Mesenchymal stem cell (in vitro differentiated cells and primary cell): Measurements from ENCODE around the gene CENPW.
A peak's percentile ranks its signal among the peaks of the same experiment; 100 is the strongest.

Experiments used
- DNase-seq: peaks from one replicate; pipeline ENCODE4 v3.0.0-alpha.2; 2013
- H2AFZ ChIP-seq: one replicate; pipeline ENCODE4 v1.6.1; 2013; ENCODE audit warnings: low read depth, mild to moderate bottlenecking, control low read depth, inconsistent platforms, low read length, moderate library complexity
- H2AK5ac ChIP-seq: 2 replicates; pipeline ENCODE4 v1.6.1; 2013; ENCODE audit warnings: low read length, moderate library complexity, mild to moderate bottlenecking, inconsistent platforms; ENCODE audit not compliant: severe bottlenecking
- H2BK120ac ChIP-seq: one replicate; pipeline ENCODE4 v1.6.1; 2013; ENCODE audit warnings: low read depth, mild to moderate bottlenecking, inconsistent platforms, low read length, moderate library complexity
- H2BK12ac ChIP-seq, 2 experiments: one replicate each; pipeline ENCODE4 v1.6.1; 2013; ENCODE audit warnings: inconsistent platforms in 2 of 2, low read length in 2 of 2, mild to moderate bottlenecking in 2 of 2, moderate library complexity in 2 of 2, control low read depth in 1 of 2
- H2BK15ac ChIP-seq: one replicate; pipeline ENCODE4 v1.6.1; 2013; ENCODE audit warnings: mild to moderate bottlenecking, low read depth, inconsistent platforms; ENCODE audit not compliant: poor library complexity, severe bottlenecking
- H2BK5ac ChIP-seq: 2 replicates; pipeline ENCODE4 v1.6.1; 2013; ENCODE audit warnings: low read depth, mild to moderate bottlenecking, low read length, control low read depth, inconsistent platforms; ENCODE audit not compliant: poor library complexity, severe bottlenecking
- H3K14ac ChIP-seq, 2 experiments: one replicate each; pipeline ENCODE4 v1.6.1; 2013; ENCODE audit warnings: inconsistent platforms in 2 of 2, low read length in 2 of 2, control low read depth in 1 of 2, mild to moderate bottlenecking in 1 of 2, moderate library complexity in 1 of 2
- H3K18ac ChIP-seq, 2 experiments: one replicate each; pipeline ENCODE4 v1.6.1; 2013; ENCODE audit warnings: inconsistent platforms in 2 of 2, low read length in 2 of 2, control low read depth in 1 of 2, low read depth in 1 of 2, mild to moderate bottlenecking in 1 of 2
- H3K23ac ChIP-seq, 2 experiments: one replicate each; pipeline ENCODE4 v1.6.1; 2013; ENCODE audit warnings: inconsistent platforms in 2 of 2, low read length in 2 of 2, mild to moderate bottlenecking in 2 of 2, moderate library complexity in 2 of 2, control low read depth in 1 of 2
- H3K27ac ChIP-seq: 2 replicates; pipeline ENCODE4 v1.5.1; 2013; ENCODE audit warnings: mild to moderate bottlenecking, moderate library complexity, low read length, control low read depth, inconsistent platforms; ENCODE audit not compliant: poor library complexity, severe bottlenecking
- H3K27me3 ChIP-seq, 2 experiments: 2 replicates each; pipeline versions ENCODE4 v1.6.1 to v1.7.0; 2013; ENCODE audit warnings: low read length in 2 of 2, mild to moderate bottlenecking in 2 of 2, moderate library complexity in 2 of 2, control low read depth in 1 of 2, inconsistent platforms in 1 of 2; ENCODE audit not compliant: control insufficient read depth in 1 of 2, insufficient read depth in 1 of 2
- H3K36me3 ChIP-seq, 2 experiments: 2 replicates each; pipeline versions ENCODE4 v1.6.1 to v1.7.0; 2013; ENCODE audit warnings: low read length in 2 of 2, control low read depth in 1 of 2, inconsistent platforms in 1 of 2, low read depth in 1 of 2, mild to moderate bottlenecking in 1 of 2; ENCODE audit not compliant: insufficient read depth in 2 of 2, control insufficient read depth in 1 of 2
- H3K4ac ChIP-seq, 2 experiments: one replicate each; pipeline ENCODE4 v1.6.1; 2013; ENCODE audit warnings: inconsistent platforms in 2 of 2, low read length in 2 of 2, mild to moderate bottlenecking in 2 of 2, moderate library complexity in 2 of 2, control low read depth in 1 of 2, low read depth in 1 of 2
- H3K4me1 ChIP-seq: 2 replicates; pipeline ENCODE4 v1.6.1; 2013; ENCODE audit warnings: low read depth, low read length, control low read depth; ENCODE audit not compliant: control insufficient read depth, insufficient read depth
- H3K4me2 ChIP-seq: 2 replicates; pipeline ENCODE4 v1.6.1; 2013; ENCODE audit warnings: low read length, mild to moderate bottlenecking, inconsistent platforms; ENCODE audit not compliant: poor library complexity, severe bottlenecking
- H3K4me3 ChIP-seq, 2 experiments: 2 replicates each; pipeline versions ENCODE4 v1.5.1 to v1.7.0; 2013; ENCODE audit warnings: low read length in 2 of 2, mild to moderate bottlenecking in 2 of 2, control low read depth in 1 of 2, low read depth in 1 of 2; ENCODE audit not compliant: insufficient read depth in 1 of 2
- H3K79me1 ChIP-seq: replicated peaks from 2 replicates; pipeline ENCODE4 v1.6.1; 2013; ENCODE audit warnings: mild to moderate bottlenecking, control low read depth, low read length, inconsistent platforms; ENCODE audit not compliant: poor library complexity, severe bottlenecking
- H3K9ac ChIP-seq: 2 replicates; pipeline ENCODE4 v1.7.0; 2013; ENCODE audit warnings: mild to moderate bottlenecking, low read length, moderate library complexity
- H3K9me3 ChIP-seq: 2 replicates; pipeline ENCODE4 v1.7.0; 2013; ENCODE audit warnings: mild to moderate bottlenecking, low read length; ENCODE audit not compliant: control insufficient read depth
- H4K8ac ChIP-seq: one replicate; pipeline ENCODE4 v1.6.1; 2013; ENCODE audit warnings: inconsistent platforms, mild to moderate bottlenecking, low read length, moderate library complexity
- H4K91ac ChIP-seq: one replicate; pipeline ENCODE4 v1.6.1; 2013; ENCODE audit warnings: mild to moderate bottlenecking, low read length, inconsistent platforms
- WGBS: methylation state at CpG from one replicate; pipeline ENCODE4 v1.1.7; 2013; ENCODE audit warnings: mixed read lengths; 5-methylcytosine and 5-hydroxymethylcytosine counted together

Gene CENPW

GRCh38 chr6:126302191-126302590 is 37.7 kb upstream of the CENPW start:
- Histone ChIP-seq H2BK120ac (no peak overlapping the region), H3K36me3 (no peaks in the 10 kb centered on the region), H2BK5ac (no peak overlapping the region), H3K4ac (no peak overlapping the region), H4K8ac (no peak overlapping the region), H4K91ac (no peak overlapping the region), H2BK15ac (no peak overlapping the region), H3K79me1 (no peaks in the 10 kb centered on the region), H3K9ac (no peak overlapping the region), H3K4me3 (no peak overlapping the region), H3K27ac (no peak overlapping the region), H2AFZ (no peak overlapping the region), H3K23ac (no peak overlapping the region), H3K18ac (no peak overlapping the region), H3K4me2 (no peak overlapping the region), H3K9me3 (no peaks in the 10 kb centered on the region), H3K14ac (no peak overlapping the region), H2AK5ac (no peak overlapping the region), H2BK12ac (no peak overlapping the region), H3K4me1 (no peaks in the 10 kb centered on the region), H3K27me3 (peaks cover 0 to 3% of the 10 kb centered on the region in 2 experiments)
- no peak for DNase-seq

DNA sequence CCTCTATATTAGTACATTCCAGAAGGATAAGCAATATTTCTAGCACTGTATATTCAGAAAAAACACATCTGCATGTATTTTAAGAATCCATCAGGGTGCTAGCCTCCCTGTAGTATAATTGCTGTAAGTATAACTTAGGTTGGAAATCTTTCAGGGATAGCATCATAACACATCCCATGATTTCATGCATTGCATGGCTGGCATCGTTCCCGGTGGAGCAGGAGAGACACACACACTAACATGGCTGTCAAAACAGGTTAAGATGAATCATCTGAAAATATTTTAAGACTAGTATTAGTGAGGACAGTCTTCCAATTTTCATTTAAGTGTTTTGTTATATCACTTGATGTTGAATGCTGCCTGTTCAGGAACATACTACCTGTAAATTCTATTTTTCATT is 32.1 kb upstream of the CENPW start:
- Histone ChIP-seq H3K9ac (no peak overlapping the region), H2AFZ (no peak overlapping the region), H3K27ac (no peak overlapping the region), H2BK15ac (no peak overlapping the region), H3K27me3 (no peaks in the 10 kb centered on the region), H3K36me3 (no peaks in the 10 kb centered on the region), H3K4me2 (no peak overlapping the region), H3K4me1 (no peaks in the 10 kb centered on the region), H3K18ac (no peak overlapping the region), H3K4me3 (no peak overlapping the region), H4K8ac (no peak overlapping the region), H3K4ac (no peak overlapping the region), H2BK120ac (no peak overlapping the region), H3K79me1 (no peaks in the 10 kb centered on the region), H3K23ac (no peak overlapping the region), H4K91ac (no peak overlapping the region), H2BK5ac (no peak overlapping the region), H2AK5ac (no peak overlapping the region), H3K9me3 (no peaks in the 10 kb centered on the region), H2BK12ac (no peak overlapping the region), H3K14ac (no peak overlapping the region)
- DNase-seq: no peak
- WGBS: 80% methylated on average over 1 of the region's 2 CpGs

DNA sequence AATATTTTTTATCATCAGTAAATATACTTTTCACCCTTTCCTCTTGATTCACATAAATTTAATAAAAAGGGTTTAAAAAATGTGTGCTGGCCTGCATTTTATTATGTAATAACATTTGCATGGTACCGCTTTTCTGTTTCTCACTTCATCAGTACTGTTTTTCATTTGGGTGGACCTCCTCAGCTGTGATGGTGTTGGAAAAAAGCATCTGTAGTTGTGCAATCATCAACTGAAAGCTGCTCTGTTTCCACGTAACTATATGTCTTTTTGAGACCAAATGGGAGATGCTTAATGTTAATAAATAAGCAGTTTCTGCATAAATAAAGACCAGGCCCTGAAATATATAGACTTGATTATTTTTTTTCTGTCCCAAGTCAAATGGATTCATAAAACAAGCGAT is 31.6 kb upstream of the CENPW start:
- no peak overlapping the region for H2AFZ ChIP-seq
- H3K4me3 ChIP-seq: no peak overlapping the region
- DNase-seq: no peak
- H3K18ac ChIP-seq: no peak overlapping the region
- no peak overlapping the region for H2AK5ac ChIP-seq
- no peak overlapping the region for H3K4ac ChIP-seq
- H3K23ac ChIP-seq: no peak overlapping the region
- no peaks in the 10 kb centered on the region for H3K79me1 ChIP-seq
- no peak overlapping the region for H2BK5ac ChIP-seq
- no peak overlapping the region for H2BK15ac ChIP-seq
- no peak overlapping the region for H3K4me2 ChIP-seq
- no peaks in the 10 kb centered on the region for H3K36me3 ChIP-seq
- H3K9me3 ChIP-seq: no peaks in the 10 kb centered on the region
- no peak overlapping the region for H2BK120ac ChIP-seq
- H2BK12ac ChIP-seq: no peak overlapping the region
- no peaks in the 10 kb centered on the region for H3K27me3 ChIP-seq
- H3K9ac ChIP-seq: no peak overlapping the region
- no peak overlapping the region for H4K8ac ChIP-seq
- H4K91ac ChIP-seq: no peak overlapping the region
- no peaks in the 10 kb centered on the region for H3K4me1 ChIP-seq
- no peak overlapping the region for H3K27ac ChIP-seq
- no peak overlapping the region for H3K14ac ChIP-seq
- 100% methylated on average over 1 of the region's 3 CpGs for WGBS

GRCh38 chr6:126312013-126312665 is 27.8 kb upstream of the CENPW start:
- no peak overlapping the region for H2BK5ac ChIP-seq
- no peak overlapping the region for H4K91ac ChIP-seq
- H2BK12ac ChIP-seq: no peak overlapping the region
- no peak overlapping the region for H3K9ac ChIP-seq
- no peak overlapping the region for H3K4ac ChIP-seq
- H2AFZ ChIP-seq: no peak overlapping the region
- H3K4me1 ChIP-seq: no peaks in the 10 kb centered on the region
- H3K27ac ChIP-seq: no peak overlapping the region
- no peak overlapping the region for H2AK5ac ChIP-seq
- H3K14ac ChIP-seq: no peak overlapping the region
- no peaks in the 10 kb centered on the region for H3K79me1 ChIP-seq
- H3K4me2 ChIP-seq: no peak overlapping the region
- no peak overlapping the region for H3K18ac ChIP-seq
- H4K8ac ChIP-seq: no peak overlapping the region
- H3K27me3 ChIP-seq: no peaks in the 10 kb centered on the region
- H3K23ac ChIP-seq: no peak overlapping the region
- no peak overlapping the region for H2BK15ac ChIP-seq
- no peaks in the 10 kb centered on the region for H3K36me3 ChIP-seq
- WGBS: no CpG with 5 or more reads among the region's 1 CpG
- no peaks in the 10 kb centered on the region for H3K9me3 ChIP-seq
- H3K4me3 ChIP-seq: no peak overlapping the region
- peak; percentile 21 for DNase-seq
- no peak overlapping the region for H2BK120ac ChIP-seq
